A549 (cell line): ENCODE measurements around the gene TTC33.

Source experiments
- CBX2 ChIP-seq: fragments of 200-600 bp; sonication (generic); IDR thresholded peaks from 2 replicates; pipeline ENCODE4 v1.6.1; 2016; ENCODE audit warnings: low read depth, mild to moderate bottlenecking, borderline replicate concordance
- CHD2 ChIP-seq: fragments of 150-350 bp; IDR thresholded peaks from 2 replicates; pipeline ENCODE4 v1.6.1; 2014; ENCODE audit warnings: low read length; ENCODE audit not compliant: partially characterized antibody
- EP300 ChIP-seq, 2 experiments: fragments of >200 bp; sonication (Bioruptor Twin); formaldehyde crosslinking; IDR thresholded peaks; 2 replicates in 1 of 2; 3 replicates in 1 of 2; pipeline ENCODE4 v1.6.1; 2016 to 2017
- FOSB ChIP-seq: fragments of 250-450 bp; sonication (Bioruptor Pico); IDR thresholded peaks from 2 replicates; pipeline ENCODE4 v1.5.0; 2020; ENCODE audit warnings: mild to moderate bottlenecking, moderate library complexity
- HOXA7 ChIP-seq: fragments of 250-450 bp; sonication (Bioruptor Pico); IDR thresholded peaks from 2 replicates; pipeline ENCODE4 v1.5.0; 2020; ENCODE audit warnings: mild to moderate bottlenecking, moderate library complexity
- HOXB5 ChIP-seq: fragments of 250-450 bp; sonication (Bioruptor Pico); IDR thresholded peaks from 2 replicates; pipeline ENCODE4 v1.5.0; 2020; ENCODE audit warnings: mild to moderate bottlenecking, moderate library complexity
- KDM5A ChIP-seq: fragments of 200-600 bp; sonication (generic); IDR thresholded peaks from 2 replicates; pipeline ENCODE4 v1.6.1; 2016; ENCODE audit warnings: antibody characterized with exemption, mild to moderate bottlenecking
- NR3C1 ChIP-seq: fragments of >200 bp; sonication (Bioruptor Twin); formaldehyde crosslinking; IDR thresholded peaks from 3 replicates; pipeline ENCODE4 v1.6.1; 2017
- POLR2A ChIP-seq: IDR thresholded peaks from 2 replicates; pipeline ENCODE4 v1.6.1; 2012; ENCODE audit warnings: mild to moderate bottlenecking, low read length
- RAD21 ChIP-seq, 2 experiments: fragments of >200 bp in 1 of 2; sonication (Bioruptor Twin) in 1 of 2; formaldehyde crosslinking in 1 of 2; IDR thresholded peaks in 1 of 2; conservative IDR thresholded peaks in 1 of 2; 2 replicates in 1 of 2; 3 replicates in 1 of 2; pipeline ENCODE4 v1.6.1; 2012 to 2018; ENCODE audit warnings: inconsistent platforms in 1 of 2
- ZSCAN20 ChIP-seq: fragments of 250-450 bp; sonication (Bioruptor Pico); IDR thresholded peaks from 2 replicates; pipeline ENCODE4 v1.8.0; 2022; ENCODE audit warnings: mild to moderate bottlenecking, moderate library complexity
- TF ChIP-seq, protein P1 (sequence below): fragments of >200 bp; sonication (Bioruptor Twin); formaldehyde crosslinking; IDR thresholded peaks from 3 replicates; pipeline ENCODE4 v1.5.1; 2016
- TF ChIP-seq, protein P2 (sequence below): IDR thresholded peaks from 2 replicates; pipeline ENCODE4 v1.6.1; 2012; ENCODE audit warnings: low read depth, borderline replicate concordance

DNA sequence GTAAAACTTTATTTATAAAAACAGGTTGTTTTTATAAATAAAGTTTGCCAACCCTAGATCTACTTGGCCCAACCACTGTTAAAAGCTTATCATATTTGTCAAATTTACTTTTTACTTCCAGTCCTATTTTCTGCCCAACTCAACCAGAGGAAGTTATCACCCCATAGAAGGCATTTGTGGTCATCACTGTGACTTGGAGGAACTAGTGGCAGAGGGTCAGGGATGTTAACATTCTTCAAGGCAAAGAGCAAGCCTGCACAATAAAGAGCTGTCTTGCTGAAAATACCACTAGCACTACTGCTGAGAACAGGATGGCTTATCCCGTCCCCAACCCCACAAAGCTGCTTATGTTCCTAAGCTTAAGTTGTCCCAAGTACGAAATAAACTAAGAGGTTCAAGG lies 22.3 kb downstream of the TTC33 start:
- TF ChIP-seq, protein P1, sequence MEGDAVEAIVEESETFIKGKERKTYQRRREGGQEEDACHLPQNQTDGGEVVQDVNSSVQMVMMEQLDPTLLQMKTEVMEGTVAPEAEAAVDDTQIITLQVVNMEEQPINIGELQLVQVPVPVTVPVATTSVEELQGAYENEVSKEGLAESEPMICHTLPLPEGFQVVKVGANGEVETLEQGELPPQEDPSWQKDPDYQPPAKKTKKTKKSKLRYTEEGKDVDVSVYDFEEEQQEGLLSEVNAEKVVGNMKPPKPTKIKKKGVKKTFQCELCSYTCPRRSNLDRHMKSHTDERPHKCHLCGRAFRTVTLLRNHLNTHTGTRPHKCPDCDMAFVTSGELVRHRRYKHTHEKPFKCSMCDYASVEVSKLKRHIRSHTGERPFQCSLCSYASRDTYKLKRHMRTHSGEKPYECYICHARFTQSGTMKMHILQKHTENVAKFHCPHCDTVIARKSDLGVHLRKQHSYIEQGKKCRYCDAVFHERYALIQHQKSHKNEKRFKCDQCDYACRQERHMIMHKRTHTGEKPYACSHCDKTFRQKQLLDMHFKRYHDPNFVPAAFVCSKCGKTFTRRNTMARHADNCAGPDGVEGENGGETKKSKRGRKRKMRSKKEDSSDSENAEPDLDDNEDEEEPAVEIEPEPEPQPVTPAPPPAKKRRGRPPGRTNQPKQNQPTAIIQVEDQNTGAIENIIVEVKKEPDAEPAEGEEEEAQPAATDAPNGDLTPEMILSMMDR, result no peak
- no peak for TF ChIP-seq CHD2
- TF ChIP-seq KDM5A, result no peak
- TF ChIP-seq, protein P2, sequence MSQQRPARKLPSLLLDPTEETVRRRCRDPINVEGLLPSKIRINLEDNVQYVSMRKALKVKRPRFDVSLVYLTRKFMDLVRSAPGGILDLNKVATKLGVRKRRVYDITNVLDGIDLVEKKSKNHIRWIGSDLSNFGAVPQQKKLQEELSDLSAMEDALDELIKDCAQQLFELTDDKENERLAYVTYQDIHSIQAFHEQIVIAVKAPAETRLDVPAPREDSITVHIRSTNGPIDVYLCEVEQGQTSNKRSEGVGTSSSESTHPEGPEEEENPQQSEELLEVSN, result no peak
- no peak for TF ChIP-seq HOXB5
- TF ChIP-seq ZSCAN20 (CRISPR knock-in tag), result no peak
- TF ChIP-seq POLR2A, result no peak
- no peak for TF ChIP-seq EP300 (IDR thresholded peaks at IDR 0.05)
- TF ChIP-seq FOSB, result no peak
- no peak for TF ChIP-seq CBX2
- no peak for TF ChIP-seq NR3C1
- TF ChIP-seq RAD21 (conservative IDR thresholded peaks at IDR 0.05 in 1 of 2, IDR thresholded peaks at IDR 0.05 in 1 of 2), result no peak
- no peak for TF ChIP-seq HOXA7 (CRISPR knock-in tag)
